ENCODE data around the gene KNDC1.

KNDC1 gene

DNA sequence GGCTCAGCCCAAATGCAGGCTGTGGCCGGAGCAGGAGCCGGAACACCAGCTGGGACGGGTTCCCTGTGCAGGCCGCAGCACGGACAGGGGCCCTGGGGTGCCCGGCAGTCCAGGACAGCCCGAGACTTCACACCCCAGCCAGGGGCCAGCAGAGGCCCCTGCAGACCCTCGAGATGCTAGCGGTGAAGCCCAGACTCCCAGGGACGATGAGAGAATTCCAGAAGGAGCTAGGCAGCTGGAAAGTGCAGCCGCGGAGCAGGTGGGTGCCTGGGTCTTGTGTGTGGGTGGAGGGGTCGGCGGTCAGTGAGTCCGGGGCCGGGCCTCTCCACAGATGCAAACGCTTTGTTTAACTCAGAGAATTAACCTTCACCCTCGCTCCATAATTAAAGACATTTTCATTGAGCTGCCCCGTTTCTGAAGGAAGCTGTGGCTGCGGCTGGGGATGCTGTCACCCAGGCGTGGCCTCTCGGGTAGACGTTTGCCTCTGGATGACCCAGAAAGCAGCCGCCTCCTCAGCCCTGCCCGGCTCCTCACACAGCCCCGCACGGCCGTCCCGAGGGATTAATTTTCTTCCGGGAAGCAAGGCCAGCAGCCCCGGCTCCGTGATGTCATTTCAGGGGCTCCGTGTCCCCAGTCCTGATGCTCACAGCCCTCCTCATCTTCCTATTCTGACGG lies 26.5 kb downstream of the KNDC1 start:
- no peak for FAIRE-seq
- DNase-seq (ENCODE audit: extremely low spot score, insufficient read length, low read depth) = no peak

DNA sequence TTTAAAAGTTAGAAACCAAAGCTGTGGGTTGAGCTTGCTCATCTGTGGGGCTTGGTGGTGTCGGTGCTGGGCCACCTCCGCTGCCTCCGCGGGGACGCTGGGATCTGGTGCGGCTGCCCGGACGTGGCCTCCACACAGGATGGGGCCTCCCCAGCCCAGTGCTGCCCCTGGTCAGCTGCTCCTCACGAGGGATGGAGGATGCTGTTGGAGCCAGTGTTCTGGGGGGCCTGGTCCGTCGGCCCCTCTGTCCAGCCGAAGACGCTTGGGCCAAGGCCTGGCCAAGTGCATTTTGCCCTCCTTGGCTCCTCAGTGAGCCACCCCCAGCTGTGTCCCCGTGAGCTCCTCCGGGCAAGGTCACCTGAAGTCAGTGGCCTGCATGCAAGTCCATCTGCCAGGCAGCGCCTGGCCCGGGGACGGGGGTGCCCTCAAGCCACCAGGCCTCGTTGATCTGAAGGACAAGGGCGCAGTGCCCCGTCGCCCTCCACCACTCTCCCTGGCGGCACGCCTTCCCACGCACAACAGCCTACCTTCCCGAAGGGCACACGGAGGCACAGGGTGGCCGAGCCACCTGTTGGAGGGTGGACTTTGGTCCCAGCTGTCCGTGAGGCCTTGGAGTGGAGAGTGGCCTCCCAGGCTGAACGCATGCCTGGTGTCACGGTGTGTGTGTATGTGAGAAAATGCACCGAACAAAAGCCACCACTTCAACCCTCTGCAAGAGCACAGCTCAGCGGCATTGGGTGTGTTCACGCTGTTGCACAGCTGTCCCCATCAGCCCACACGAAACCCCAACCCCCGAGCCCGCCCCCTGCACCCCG lies 27.3 kb downstream of the KNDC1 start:
- no peak for FAIRE-seq
- no peak for DNase-seq (ENCODE audit: extremely low spot score, insufficient read length, low read depth)

DNA sequence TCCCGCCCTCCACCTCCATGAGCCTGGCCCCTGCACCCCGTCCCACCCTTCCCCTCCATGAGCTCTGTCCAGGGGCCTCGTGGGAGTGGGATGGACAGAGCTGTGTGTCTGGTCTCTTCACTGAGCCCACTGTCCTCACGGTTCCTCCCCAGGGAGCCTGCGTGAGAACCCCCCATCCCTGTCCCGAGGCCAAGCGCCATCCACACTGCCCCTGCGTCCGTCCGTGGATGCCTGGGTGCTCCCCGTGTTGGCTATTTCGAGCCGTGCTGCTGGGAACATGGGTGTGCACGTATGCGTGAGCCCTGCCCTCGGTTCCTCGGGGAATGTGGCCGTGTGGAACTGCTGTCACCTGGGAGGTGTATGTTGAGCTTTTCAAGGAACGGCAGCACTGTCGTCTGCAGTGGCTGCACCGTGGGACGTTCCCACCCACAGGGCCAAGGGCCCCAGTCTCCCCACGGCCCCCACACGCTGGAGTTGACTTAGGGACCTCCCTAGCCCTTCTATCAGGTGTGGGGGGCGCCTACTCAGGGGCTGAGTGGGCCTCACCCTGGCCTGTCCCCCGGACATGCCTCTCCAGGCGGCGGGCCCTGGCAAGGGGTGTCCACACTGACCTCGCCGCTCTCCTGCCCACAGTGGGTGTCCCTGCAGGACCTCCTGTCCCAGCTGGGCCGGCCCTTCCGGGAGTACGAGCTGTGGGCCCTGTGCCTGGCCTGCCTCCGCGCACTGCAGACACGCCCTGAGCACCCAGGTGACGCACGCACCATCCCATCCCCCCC lies 28.1 kb downstream of the KNDC1 start:
- no peak for DNase-seq (ENCODE audit: extremely low spot score, insufficient read length, low read depth)
- no peak for FAIRE-seq

DNA sequence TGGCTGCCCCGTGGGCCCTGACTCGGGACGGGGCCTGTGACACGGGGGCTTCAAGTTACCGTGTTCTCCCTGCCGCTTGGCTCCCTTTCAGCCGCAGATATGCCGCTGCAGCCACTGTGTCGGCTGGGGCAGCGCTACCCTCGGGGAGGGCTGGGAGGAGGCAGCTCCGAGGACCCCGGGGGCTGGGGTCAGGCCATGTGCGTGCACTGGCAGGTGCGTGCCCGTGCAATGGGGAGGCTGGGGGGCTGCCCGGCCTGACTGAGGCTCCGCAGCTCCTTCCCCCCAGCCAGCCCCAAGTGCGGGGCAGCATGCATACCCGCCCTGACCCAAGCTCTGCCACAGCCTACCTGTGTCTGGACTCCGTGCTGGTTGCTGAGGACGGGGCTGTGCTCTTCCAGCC lies 29.2 kb downstream of the KNDC1 start:
- FAIRE-seq (no peak), DNase-seq (ENCODE audit: extremely low spot score, insufficient read length, low read depth) (no peak)

DNA sequence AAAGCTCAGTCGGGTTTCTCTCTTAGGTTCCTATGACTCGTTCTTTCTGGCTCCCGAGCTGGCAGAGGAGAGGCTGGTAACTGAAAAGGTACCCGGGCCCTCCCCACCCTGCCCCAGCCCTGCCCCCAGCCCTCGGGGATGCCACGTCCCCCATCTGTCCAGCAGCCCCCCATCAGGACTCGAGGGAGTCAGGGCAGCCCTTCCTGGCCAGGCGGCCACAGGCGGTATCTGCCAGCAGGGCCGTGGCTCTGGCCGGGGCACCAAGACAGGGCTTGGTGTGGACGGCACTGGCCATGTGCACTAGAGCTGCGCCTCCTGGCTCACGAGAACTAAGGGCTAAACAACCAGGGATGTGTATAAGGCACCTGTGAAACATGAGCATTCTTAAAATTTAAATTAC lies 29.7 kb downstream of the KNDC1 start:
- no peak for DNase-seq (ENCODE audit: extremely low spot score, insufficient read length, low read depth)
- FAIRE-seq = no peak

DNA sequence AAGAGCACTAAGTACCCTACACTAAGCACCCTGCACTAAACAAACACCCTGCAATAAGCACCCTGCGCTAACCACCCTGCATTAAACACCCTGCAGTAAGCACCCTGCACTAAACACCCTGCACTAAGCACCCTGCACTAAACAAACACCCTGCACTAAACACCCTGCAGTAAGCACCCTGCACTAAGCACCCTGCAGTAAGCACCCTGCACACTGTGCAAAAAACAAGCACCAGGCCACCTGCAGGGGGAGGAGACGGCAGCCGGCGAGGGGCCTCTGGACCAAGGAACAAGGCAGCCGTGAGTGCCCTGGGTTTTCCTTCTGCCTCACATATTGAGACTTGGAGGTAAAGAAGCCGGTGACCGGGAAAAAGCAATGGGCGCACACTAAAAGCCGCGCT lies 30.2 kb downstream of the KNDC1 start:
- FAIRE-seq (no peak), DNase-seq (ENCODE audit: extremely low spot score, insufficient read length, low read depth) (no peak)

DNA sequence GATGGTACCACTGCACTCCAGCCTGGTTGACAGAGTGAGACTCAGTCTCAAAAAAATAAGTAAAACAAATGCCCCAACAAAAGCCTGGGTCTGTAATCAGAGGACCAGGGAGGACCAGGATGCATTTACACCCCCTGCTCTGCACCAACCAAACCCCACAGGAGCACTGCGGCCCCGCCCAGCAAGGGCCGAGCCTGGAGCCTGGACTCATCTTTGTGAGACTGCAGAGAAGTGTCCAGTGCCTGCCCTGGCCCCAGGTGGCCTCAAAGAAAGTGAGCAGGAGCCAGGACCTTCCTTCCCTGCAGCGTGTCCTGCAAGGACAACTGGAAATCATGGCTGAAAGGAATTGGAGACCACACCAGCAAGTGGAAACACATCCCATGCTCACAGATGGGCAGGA lies 31.6 kb downstream of the KNDC1 start:
- FAIRE-seq (no peak), DNase-seq (ENCODE audit: extremely low spot score, insufficient read length, low read depth) (no peak)

DNA sequence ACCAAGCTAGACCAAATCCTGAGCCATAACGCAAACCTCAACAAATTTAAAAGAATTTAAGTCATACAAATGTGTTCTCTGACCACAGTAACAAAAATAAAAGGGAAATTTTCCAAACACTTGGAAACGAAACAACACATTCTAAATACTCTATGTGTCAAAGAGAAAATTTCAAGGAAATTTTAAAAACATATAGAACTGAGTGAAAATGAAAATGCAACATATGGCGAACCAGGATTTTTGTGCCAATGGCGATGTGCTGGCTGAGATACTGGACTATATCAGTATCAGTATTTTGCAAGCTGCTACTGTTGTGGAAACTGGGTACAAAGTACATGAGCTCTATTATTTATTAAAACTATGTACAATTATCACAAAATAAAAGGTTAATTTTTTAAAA lies 34.1 kb downstream of the KNDC1 start:
- FAIRE-seq (no peak), DNase-seq (ENCODE audit: extremely low spot score, insufficient read length, low read depth) (no peak)

DNA sequence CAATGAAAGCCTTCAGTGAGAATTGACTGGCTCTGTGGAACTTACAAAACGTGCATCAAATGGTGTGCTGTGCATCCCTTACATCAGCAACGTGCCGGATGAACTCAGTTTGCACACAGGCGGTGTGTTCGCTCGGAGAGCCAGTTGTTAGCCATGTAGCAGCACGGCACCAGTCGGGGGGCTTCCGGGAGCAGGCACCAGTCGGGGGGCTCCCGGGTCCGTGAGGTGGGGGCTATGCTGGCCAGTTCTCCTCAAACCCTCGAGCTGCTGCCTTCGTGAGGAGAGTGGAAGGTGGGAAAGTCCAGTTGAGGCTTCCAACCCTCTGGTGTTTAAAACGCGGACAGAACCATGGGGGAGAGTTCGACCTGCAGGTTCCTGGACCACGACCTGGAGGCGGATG lies 35.1 kb downstream of the KNDC1 start:
- no peak for FAIRE-seq
- DNase-seq (ENCODE audit: extremely low spot score, insufficient read length, low read depth) = no peak

DNA sequence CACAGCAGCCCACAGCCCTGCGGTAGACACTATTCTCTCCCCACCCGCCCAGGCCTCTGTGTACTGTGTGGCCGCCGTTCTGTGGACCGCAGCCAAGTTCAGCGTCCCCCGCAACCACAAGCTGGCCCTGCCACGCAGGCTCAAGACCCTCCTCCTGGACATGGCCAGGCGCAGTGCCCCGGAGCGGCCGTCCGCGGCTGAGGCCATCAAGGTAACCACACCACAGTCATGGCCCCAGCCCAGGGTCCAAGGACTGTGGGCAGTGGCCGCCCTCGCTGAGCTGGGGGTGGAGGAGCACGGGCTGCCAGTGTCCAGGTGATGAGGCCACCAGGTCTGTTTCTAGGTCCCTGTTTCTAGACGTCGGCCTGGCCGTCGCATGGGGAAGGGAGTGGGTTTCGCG lies 35.6 kb downstream of the KNDC1 start:
- FAIRE-seq (no peak), DNase-seq (ENCODE audit: extremely low spot score, insufficient read length, low read depth) (no peak)

DNA sequence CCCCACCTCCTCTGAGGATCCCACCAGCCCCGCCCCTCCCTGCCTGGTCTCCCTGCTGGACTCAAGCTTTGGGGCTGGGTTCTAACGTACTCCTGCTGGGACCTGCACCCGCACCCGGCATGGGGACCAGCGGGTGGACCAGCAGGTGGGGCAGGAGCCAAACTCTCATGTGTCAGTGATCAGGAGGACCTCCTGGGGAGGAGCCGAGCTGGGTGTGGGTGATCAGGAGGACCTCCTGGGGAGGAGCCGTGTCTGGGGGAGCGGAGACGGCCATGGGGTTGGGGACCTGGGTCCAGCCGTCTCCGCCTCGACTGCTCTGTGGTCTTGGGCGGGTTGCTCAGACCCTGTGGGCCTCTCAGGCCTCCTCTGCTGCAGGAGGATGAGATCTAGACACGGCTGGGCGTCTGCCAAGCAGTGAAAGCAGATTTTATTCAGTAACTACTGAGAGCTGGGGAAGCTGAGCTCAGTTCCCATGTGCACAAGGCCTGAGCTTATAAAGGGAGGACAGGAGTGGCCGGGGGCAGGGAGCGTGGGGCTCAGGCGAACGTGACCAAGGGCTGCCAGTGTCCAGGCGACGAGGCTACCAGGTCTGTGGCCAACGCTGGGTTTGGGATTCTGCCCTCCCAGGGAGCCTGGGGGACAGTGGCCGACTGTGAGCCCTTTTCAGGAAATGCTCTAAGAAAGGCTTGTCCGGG lies 36.3 kb downstream of the KNDC1 start:
- DNase-seq (ENCODE audit: extremely low spot score, insufficient read length, low read depth) (no peak), FAIRE-seq (no peak)

DNA sequence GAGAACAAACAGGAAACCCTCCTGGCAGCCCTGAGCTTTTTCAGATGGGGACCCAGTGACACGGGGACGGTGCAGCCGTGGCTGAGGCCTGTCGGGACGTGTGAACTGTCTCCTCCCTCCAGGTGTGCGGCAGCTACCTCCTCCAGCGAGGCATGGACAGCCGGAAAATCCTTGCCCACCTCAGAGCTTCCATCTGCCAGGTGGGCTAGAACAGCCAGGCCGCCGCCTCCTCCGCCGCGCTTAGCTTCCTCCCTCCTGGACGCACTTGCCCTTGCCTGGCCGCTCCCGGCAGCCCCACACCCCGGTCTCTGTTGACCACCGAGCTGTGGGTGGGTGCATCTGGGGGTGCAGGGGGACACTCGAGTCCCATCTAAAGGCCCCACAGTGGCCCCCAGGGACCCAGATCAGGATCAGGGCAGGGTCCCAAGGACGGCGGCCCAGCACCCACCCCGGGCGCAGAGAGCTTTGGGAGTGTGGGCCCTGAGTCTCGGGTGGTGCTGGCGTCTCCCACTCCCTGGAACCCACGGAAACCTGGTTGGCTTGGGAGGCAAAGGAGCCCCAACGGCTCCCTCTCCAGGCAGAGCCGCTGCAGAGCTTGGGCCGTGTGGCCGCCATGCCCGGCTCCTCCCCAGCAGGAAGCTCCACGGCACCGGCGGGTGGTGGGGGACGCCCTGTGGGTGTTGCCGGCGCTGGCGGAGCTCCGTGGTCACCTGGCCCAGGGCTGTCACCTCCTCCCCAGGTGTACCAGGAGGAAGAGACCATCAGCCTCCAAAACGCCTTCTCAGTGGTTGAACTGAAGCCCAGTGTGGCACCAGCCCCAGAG lies 37.1 kb downstream of the KNDC1 start:
- DNase-seq (ENCODE audit: extremely low spot score, insufficient read length, low read depth) (no peak), FAIRE-seq (no peak)

DNA sequence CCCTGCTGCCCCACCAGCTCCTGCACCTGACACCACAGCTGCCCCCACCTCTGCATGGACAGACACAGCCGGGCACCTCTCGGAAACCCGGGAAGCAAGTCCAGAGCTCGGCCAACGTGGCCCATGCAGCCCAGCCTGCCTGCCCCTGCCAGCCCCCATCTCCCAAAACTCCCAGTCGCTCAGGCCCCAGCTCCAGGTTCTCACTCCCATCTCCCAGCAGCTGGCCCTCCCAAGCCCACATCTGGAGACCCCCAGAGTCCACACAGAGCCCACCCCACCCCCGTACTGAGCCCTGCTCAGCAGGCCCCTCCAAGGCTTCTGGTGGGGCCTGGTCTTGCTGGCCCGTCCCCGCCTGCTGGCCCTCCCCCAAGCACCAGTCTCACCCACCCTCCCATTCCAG lies 37.8 kb downstream of the KNDC1 start:
- FAIRE-seq (no peak), DNase-seq (ENCODE audit: extremely low spot score, insufficient read length, low read depth) (no peak)

DNA sequence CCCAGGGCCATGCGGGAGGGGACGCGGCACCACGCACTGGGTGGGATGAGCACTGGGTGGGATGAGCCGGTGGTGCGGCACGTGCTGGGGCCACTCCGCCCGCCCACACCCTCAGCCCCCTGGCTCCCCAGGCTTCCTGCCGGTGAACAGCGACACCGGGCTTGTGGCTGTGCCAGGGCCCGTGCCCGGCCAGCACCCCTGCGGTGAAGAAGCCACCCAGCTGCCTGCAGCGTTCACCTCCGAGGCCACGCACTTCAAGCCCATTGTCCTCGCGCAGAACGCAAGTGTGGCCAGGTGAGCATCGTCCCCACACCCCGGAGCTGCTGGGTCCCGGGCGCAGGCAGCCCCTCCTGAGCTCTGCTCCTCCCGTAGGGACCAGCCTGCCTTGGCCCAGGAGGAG lies 38.2 kb downstream of the KNDC1 start:
- DNase-seq (ENCODE audit: extremely low spot score, insufficient read length, low read depth) (no peak), FAIRE-seq (no peak)

DNA sequence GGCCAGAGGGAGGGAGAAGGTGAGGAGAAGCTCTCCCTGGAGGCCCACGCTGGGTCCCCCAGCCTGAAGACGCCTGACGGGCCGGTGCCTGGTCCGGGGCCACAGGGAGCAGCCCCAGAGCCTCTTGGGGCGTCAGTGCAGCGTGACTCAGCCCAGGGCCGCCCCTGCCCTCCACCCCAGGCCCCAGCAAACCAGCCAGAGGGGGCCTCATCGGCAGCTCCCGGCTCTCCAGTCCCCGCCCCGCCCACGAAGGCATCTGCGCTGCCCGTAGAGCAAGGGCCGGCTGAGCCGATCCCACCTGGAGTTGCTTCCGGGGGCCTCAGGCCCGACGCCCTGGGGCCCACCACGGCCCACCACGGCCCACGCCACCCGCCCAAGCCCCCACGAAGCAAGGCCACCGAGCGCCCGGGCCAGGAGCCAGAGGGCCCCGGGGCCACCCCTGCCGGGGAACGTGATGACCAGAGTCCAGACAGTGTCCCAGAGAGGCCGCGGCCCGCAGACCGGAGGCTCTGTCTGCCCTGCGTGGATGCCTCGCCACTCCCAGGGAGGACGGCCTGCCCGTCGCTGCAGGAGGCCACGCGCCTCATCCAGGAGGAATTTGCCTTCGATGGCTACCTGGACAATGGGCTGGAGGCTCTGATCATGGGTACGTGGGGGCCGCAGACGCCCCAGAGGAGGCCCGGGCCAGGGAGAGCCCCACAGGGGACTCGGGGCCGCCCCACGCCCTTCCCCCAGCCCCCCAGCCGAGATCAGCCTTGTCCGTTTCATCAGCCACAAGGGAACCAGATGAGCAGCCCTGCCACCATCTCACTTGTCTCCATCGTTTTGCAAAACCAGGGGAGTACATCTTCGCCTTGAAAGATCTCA lies 38.8 kb downstream of the KNDC1 start:
- no peak for FAIRE-seq
- DNase-seq (ENCODE audit: extremely low spot score, insufficient read length, low read depth) = no peak

DNA sequence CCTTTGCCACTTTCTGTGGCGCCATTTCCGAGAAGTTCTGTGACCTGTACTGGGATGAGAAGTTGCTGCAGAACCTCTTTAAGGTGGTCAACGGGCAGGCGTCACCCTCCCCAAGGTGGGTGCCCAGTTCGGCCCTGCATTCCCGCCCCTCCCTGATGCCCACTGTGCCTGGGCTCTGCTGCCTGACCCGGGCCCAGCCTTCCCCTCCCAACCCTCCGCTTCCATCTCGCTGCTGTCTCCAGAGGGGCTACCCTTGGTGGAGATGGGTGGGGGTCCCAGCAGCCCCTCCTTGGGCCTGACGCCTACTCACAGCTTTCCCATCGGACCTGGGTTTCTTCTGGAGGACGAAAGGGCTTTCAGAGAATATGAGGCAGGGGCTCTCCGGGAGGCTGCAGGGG lies 39.5 kb downstream of the KNDC1 start:
- DNase-seq (ENCODE audit: extremely low spot score, insufficient read length, low read depth) = no peak
- FAIRE-seq = no peak

DNA sequence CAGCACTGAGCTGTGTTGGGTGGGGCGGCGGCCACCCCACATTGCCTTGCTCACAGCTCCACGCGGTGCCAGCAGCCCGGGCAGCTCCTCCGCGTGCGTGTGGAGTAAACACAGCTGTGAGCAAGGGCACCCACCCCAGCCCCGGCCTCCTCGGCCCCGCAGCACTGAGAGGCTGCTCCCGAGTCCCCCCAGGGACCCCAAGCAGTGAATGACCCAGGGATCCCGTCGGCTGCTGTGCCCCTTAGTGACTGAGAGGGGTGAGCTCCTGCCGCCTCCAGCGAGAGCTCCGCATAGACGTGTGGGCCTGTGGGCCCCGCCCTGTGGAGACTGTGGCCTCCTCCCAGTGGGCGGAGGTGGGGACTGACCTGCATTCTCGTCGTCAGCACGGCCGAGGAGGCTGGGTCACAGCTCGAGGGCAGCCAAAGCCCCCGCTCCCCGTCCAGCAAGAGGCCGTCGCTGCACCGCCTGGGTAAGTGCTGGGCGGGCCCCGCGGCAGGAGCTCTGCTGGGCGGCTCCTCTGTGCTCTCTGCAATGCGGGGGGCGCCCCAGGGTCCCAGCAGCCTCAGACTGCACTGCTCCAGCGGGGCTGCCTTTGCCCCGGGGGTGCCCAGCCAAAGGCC lies 40.1 kb downstream of the KNDC1 start:
- DNase-seq (ENCODE audit: extremely low spot score, insufficient read length, low read depth) = no peak
- no peak for FAIRE-seq

DNA sequence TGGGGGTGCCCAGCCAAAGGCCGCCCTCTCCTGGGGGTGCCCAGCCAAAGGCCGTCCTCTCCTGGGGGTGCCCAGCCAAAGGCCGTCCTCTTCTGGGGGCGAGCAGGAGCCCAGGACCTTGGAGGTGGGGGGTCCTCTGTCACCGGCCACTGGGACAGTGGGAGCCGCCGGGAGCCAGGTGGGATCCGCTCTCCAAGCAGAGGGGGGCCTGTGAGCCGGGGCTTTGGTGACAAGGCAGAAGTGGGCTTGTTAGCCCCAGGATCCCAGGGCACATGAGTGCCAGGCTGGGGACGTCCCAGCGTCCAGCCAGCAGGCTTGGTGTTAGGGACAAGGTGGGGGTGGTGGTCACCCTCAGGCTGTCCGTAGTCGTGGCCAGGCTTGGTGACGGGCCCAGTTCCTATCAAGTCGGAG lies 40.6 kb downstream of the KNDC1 start:
- FAIRE-seq (no peak), DNase-seq (ENCODE audit: extremely low spot score, insufficient read length, low read depth) (no peak)
